HL-60 (cell line): ENCODE data around the gene GDPD1.

Source experiments
- DNase-seq, 2 experiments: peaks; one replicate each; pipeline ENCODE4 v3.0.0-alpha.2; 2010 to 2020; ENCODE audit warnings: low read depth in 1 of 2, low spot score in 1 of 2
- H3K27ac ChIP-seq: fragments of 250-450 bp; sonication (Bioruptor Pico); replicated peaks from 2 replicates; pipeline ENCODE4 v1.5.1; 2020; ENCODE audit warnings: mild to moderate bottlenecking, moderate library complexity
- H3K27me3 ChIP-seq: fragments of 250-450 bp; sonication (Bioruptor Pico); 2 replicates; pipeline ENCODE4 v1.5.1; 2021; ENCODE audit warnings: mild to moderate bottlenecking, moderate library complexity; ENCODE audit not compliant: insufficient read depth, poor library complexity, severe bottlenecking
- H3K4me3 ChIP-seq: replicated peaks from 2 replicates; pipeline ENCODE4 v1.5.1; 2011; ENCODE audit warnings: mild to moderate bottlenecking, control low read depth, low read length; ENCODE audit not compliant: insufficient read depth
- CTCF ChIP-seq: IDR thresholded peaks from one replicate; pipeline ENCODE4 v1.5.1; 2011; ENCODE audit warnings: low read length, control low read depth, inconsistent platforms; ENCODE audit not compliant: insufficient read depth
- GABPA ChIP-seq: IDR thresholded peaks from 2 replicates; pipeline ENCODE4 v1.6.1; 2012; ENCODE audit warnings: low read depth
- POLR2AphosphoS5 ChIP-seq: IDR thresholded peaks from 2 replicates; pipeline ENCODE4 v1.6.1; 2012; ENCODE audit warnings: low read depth
- REST ChIP-seq: IDR thresholded peaks from 2 replicates; pipeline ENCODE4 v1.6.1; 2012; ENCODE audit warnings: low read depth; ENCODE audit not compliant: insufficient replicate concordance
- SPI1 ChIP-seq: IDR thresholded peaks from 2 replicates; pipeline ENCODE4 v1.6.1; 2012; ENCODE audit warnings: low read depth, mild to moderate bottlenecking, borderline replicate concordance

Gene GDPD1

GRCh38 chr17:59219370-59219769, 941 bp upstream of the GDPD1 start:
- TF ChIP-seq REST (no peak), SPI1 (no peak), GABPA (no peak), POLR2AphosphoS5 (no peak), CTCF (no peak)
- Histone ChIP-seq H3K27ac (no peak overlapping the region), H3K4me3 (no peak overlapping the region), H3K27me3 (no peaks in the 10 kb centered on the region)
- no peak for DNase-seq

GRCh38 chr17:59219992-59220327, 351 bp upstream of the GDPD1 start:
- TF ChIP-seq SPI1 (no peak), CTCF (no peak), GABPA (no peak), POLR2AphosphoS5 (no peak), REST (no peak)
- Histone ChIP-seq H3K27me3 (no peaks in the 10 kb centered on the region), H3K4me3 (peak overlapping the region; percentile 92), H3K27ac (peak overlapping the region; percentile 15)
- no peak for DNase-seq

- H3K4me3 ChIP-seq = peak overlapping the region; percentile 92
- H3K27me3 ChIP-seq = no peaks in the 10 kb centered on the region
- no peak overlapping the region for H3K27ac ChIP-seq
- no peak for TF ChIP-seq POLR2AphosphoS5
- TF ChIP-seq REST = no peak
- no peak for TF ChIP-seq CTCF
- no peak for TF ChIP-seq SPI1
- no peak for DNase-seq
Observed at GRCh38 chr17:59221159-59221847, 992 bp downstream of the GDPD1 start.
